NCI-H226 (cell line): ENCODE measurements around the gene SKA2.
"Not testable (repeated sequence)": the region's sequence is repeated elsewhere in the genome, so short reads cannot be mapped to it uniquely, and the experiment has no call there.

ENCODE experiments used
- DNase-seq: peaks from one replicate; pipeline ENCODE4 v3.0.0-alpha.2; 2015

The SKA2 gene

GRCh38 chr17:59154721-59155438 lies at the start of gene SKA2:
Gene SKA2, minus strand, starts transcription at chr17:59155186. Its CDS starts 23 bp downstream, at chr17:59155163.
- DNase-seq, result peak; percentile 99

GRCh38 chr17:59202320-59202719 lies 47.3 kb upstream of the SKA2 start:
- DNase-seq, result no peak

- DNase-seq, result no peak
Measured at GRCh38 chr17:59199398-59199797, 44.4 kb upstream of the SKA2 start.

- no peak for DNase-seq
Measured at GRCh38 chr17:59193336-59193862, 38.4 kb upstream of the SKA2 start.

GRCh38 chr17:59190806-59191205 lies 35.8 kb upstream of the SKA2 start:
- DNase-seq, result no peak

- DNase-seq, result no peak
Measured at GRCh38 chr17:59186850-59187249, 31.9 kb upstream of the SKA2 start.

GRCh38 chr17:59185997-59186396 lies 31.0 kb upstream of the SKA2 start:
- DNase-seq, result no peak

GRCh38 chr17:59181481-59181880 lies 26.5 kb upstream of the SKA2 start:
- DNase-seq, result no peak

- DNase-seq, result no peak
Measured at GRCh38 chr17:59180626-59181025, 25.6 kb upstream of the SKA2 start.

- DNase-seq, result not testable (repeated sequence)
Measured at GRCh38 chr17:59179601-59180000, 24.6 kb upstream of the SKA2 start.

GRCh38 chr17:59178266-59178985 lies 23.4 kb upstream of the SKA2 start:
- no peak for DNase-seq

- DNase-seq, result no peak
Measured at GRCh38 chr17:59175076-59175475, 20.1 kb upstream of the SKA2 start.

GRCh38 chr17:59174671-59175070 lies 19.7 kb upstream of the SKA2 start:
- no peak for DNase-seq

- no peak for DNase-seq
Measured at GRCh38 chr17:59172436-59173004, 17.5 kb upstream of the SKA2 start.

GRCh38 chr17:59167571-59168001 lies 12.6 kb upstream of the SKA2 start:
- peak; percentile 70 for DNase-seq

- peak; percentile 33 for DNase-seq
Measured at GRCh38 chr17:59165933-59166342, 11.0 kb upstream of the SKA2 start.

GRCh38 chr17:59161477-59161876 lies 6.5 kb upstream of the SKA2 start:
- no peak for DNase-seq

GRCh38 chr17:59160157-59161025 lies 5.4 kb upstream of the SKA2 start:
- no peak for DNase-seq

- peak; percentile 99 for DNase-seq
Measured at GRCh38 chr17:59155439-59156177, 622 bp upstream of the SKA2 start, which contains the start of gene PRR11. Gene PRR11, plus strand, starts transcription at chr17:59155746. Its CDS starts 14,007 bp downstream, at chr17:59169753.

GRCh38 chr17:59154292-59154720 lies 680 bp downstream of the SKA2 start:
- peak; percentile 31 for DNase-seq

- no peak for DNase-seq
Measured at GRCh38 chr17:59152925-59153324, 2.1 kb downstream of the SKA2 start.

GRCh38 chr17:59151591-59151990 lies 3.4 kb downstream of the SKA2 start:
- DNase-seq, result no peak
